HEK293 (cell line): ENCODE measurements around the gene ABHD4.

Experiments
- HOXA7 ChIP-seq: sonication (generic); formaldehyde crosslinking; IDR thresholded peaks from 2 replicates; pipeline ENCODE4 v1.8.1; 2022; ENCODE audit warnings: missing genetic modification reagents, borderline replicate concordance
- ZBTB20 ChIP-seq: fragments of 450-650 bp; formaldehyde crosslinking; IDR thresholded peaks from 2 replicates; pipeline ENCODE4 v1.5.1; 2016; ENCODE audit warnings: missing biosample characterization, missing genetic modification characterization
- ZNF558 ChIP-seq: fragments of 450-650 bp; formaldehyde crosslinking; IDR thresholded peaks from 2 replicates; pipeline ENCODE4 v1.5.1; 2016; ENCODE audit warnings: missing biosample characterization, missing genetic modification characterization
- ZNF596 ChIP-seq: fragments of 450-650 bp; IDR thresholded peaks from 2 replicates; pipeline ENCODE4 v1.5.0; 2018; ENCODE audit warnings: missing biosample characterization, mild to moderate bottlenecking, missing genetic modification characterization, moderate library complexity
- ZNF629 ChIP-seq: fragments of 450-650 bp; formaldehyde crosslinking; IDR thresholded peaks from 2 replicates; pipeline ENCODE4 v1.5.1; 2017; ENCODE audit warnings: missing biosample characterization, missing genetic modification characterization
- ZNF76 ChIP-seq: fragments of 450-650 bp; formaldehyde crosslinking; IDR thresholded peaks from 2 replicates; pipeline ENCODE4; 2016; ENCODE audit warnings: low read depth, missing biosample characterization, missing genetic modification characterization, borderline replicate concordance
- TF ChIP-seq, protein P1 (sequence below): fragments of 450-650 bp; formaldehyde crosslinking; IDR thresholded peaks from 2 replicates; pipeline ENCODE4 v1.5.1; 2016; ENCODE audit warnings: missing biosample characterization, missing genetic modification characterization
- TF ChIP-seq, protein P2 (sequence below): IDR thresholded peaks from 2 replicates; pipeline ENCODE4 v1.6.1; 2011; ENCODE audit warnings: mild to moderate bottlenecking, low read depth, low read length, borderline replicate concordance
- TF ChIP-seq, protein P3 (sequence below): fragments of 450-650 bp; formaldehyde crosslinking; IDR thresholded peaks from 2 replicates; pipeline ENCODE4 v1.5.1; 2016; ENCODE audit warnings: missing biosample characterization, missing genetic modification characterization
- TF ChIP-seq, protein P4 (sequence below): fragments of 450-650 bp; formaldehyde crosslinking; IDR thresholded peaks from 2 replicates; pipeline ENCODE4 v1.5.1; 2016; ENCODE audit warnings: missing biosample characterization, missing genetic modification characterization

DNA sequence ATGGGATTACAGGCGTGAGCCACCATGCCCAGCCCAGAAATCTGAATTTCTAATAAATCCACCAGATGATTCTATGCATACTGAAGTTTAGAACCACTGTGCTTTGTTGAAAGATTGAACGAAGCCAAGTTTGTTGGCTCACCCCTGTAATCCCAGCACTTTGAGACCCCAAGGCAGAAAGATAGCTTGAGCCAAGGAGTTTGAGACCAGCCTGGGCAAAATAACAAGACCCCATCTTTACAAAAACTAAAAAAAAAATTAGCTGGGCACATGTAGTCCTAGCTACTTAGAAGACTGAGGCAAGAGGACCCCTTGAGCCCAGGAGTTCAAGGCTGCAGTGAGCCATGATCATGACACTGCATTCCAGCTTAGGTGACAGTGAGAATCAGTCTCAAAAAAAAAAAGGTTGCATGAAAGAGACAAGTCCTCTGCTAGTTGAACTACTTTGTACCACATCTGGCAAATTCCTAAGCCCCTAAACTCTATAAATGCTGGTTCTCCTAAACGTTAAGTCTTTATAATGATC, 1.7 kb upstream of the ABHD4 start:
- TF ChIP-seq ZNF629 (tag by site-specific recombination) = no peak
- TF ChIP-seq HOXA7 (CRISPR knock-in tag) = no peak
- TF ChIP-seq, protein P1, sequence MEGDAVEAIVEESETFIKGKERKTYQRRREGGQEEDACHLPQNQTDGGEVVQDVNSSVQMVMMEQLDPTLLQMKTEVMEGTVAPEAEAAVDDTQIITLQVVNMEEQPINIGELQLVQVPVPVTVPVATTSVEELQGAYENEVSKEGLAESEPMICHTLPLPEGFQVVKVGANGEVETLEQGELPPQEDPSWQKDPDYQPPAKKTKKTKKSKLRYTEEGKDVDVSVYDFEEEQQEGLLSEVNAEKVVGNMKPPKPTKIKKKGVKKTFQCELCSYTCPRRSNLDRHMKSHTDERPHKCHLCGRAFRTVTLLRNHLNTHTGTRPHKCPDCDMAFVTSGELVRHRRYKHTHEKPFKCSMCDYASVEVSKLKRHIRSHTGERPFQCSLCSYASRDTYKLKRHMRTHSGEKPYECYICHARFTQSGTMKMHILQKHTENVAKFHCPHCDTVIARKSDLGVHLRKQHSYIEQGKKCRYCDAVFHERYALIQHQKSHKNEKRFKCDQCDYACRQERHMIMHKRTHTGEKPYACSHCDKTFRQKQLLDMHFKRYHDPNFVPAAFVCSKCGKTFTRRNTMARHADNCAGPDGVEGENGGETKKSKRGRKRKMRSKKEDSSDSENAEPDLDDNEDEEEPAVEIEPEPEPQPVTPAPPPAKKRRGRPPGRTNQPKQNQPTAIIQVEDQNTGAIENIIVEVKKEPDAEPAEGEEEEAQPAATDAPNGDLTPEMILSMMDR = no peak
- no peak for TF ChIP-seq ZNF596 (tag by site-specific recombination)
- TF ChIP-seq, protein P2, sequence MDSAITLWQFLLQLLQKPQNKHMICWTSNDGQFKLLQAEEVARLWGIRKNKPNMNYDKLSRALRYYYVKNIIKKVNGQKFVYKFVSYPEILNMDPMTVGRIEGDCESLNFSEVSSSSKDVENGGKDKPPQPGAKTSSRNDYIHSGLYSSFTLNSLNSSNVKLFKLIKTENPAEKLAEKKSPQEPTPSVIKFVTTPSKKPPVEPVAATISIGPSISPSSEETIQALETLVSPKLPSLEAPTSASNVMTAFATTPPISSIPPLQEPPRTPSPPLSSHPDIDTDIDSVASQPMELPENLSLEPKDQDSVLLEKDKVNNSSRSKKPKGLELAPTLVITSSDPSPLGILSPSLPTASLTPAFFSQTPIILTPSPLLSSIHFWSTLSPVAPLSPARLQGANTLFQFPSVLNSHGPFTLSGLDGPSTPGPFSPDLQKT = no peak
- TF ChIP-seq, protein P3, sequence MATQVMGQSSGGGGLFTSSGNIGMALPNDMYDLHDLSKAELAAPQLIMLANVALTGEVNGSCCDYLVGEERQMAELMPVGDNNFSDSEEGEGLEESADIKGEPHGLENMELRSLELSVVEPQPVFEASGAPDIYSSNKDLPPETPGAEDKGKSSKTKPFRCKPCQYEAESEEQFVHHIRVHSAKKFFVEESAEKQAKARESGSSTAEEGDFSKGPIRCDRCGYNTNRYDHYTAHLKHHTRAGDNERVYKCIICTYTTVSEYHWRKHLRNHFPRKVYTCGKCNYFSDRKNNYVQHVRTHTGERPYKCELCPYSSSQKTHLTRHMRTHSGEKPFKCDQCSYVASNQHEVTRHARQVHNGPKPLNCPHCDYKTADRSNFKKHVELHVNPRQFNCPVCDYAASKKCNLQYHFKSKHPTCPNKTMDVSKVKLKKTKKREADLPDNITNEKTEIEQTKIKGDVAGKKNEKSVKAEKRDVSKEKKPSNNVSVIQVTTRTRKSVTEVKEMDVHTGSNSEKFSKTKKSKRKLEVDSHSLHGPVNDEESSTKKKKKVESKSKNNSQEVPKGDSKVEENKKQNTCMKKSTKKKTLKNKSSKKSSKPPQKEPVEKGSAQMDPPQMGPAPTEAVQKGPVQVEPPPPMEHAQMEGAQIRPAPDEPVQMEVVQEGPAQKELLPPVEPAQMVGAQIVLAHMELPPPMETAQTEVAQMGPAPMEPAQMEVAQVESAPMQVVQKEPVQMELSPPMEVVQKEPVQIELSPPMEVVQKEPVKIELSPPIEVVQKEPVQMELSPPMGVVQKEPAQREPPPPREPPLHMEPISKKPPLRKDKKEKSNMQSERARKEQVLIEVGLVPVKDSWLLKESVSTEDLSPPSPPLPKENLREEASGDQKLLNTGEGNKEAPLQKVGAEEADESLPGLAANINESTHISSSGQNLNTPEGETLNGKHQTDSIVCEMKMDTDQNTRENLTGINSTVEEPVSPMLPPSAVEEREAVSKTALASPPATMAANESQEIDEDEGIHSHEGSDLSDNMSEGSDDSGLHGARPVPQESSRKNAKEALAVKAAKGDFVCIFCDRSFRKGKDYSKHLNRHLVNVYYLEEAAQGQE = no peak
- no peak for TF ChIP-seq ZNF558
- TF ChIP-seq, protein P4, sequence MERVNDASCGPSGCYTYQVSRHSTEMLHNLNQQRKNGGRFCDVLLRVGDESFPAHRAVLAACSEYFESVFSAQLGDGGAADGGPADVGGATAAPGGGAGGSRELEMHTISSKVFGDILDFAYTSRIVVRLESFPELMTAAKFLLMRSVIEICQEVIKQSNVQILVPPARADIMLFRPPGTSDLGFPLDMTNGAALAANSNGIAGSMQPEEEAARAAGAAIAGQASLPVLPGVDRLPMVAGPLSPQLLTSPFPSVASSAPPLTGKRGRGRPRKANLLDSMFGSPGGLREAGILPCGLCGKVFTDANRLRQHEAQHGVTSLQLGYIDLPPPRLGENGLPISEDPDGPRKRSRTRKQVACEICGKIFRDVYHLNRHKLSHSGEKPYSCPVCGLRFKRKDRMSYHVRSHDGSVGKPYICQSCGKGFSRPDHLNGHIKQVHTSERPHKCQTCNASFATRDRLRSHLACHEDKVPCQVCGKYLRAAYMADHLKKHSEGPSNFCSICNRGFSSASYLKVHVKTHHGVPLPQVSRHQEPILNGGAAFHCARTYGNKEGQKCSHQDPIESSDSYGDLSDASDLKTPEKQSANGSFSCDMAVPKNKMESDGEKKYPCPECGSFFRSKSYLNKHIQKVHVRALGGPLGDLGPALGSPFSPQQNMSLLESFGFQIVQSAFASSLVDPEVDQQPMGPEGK (tag by site-specific recombination) = no peak
- TF ChIP-seq ZBTB20 (tag by site-specific recombination) = no peak
- no peak for TF ChIP-seq ZNF76
